Breast epithelium (tissue), 4 donors: ENCODE measurements around the gene SPATA21. TPM values are rescaled to one million over a fixed set of nuclear protein-coding genes. Genes with fewer than 3 reads are reported as not detected.

Experiments used
- DNase-seq, 2 donors: peaks; one replicate each; pipeline ENCODE4 v3.0.0-alpha.2; 2019; ENCODE audit warnings: low spot score in 2 of 2
- H3K27ac ChIP-seq, 2 donors: fragments of 200-600 bp; sonication (generic) in 1 of 2; one replicate each; pipeline ENCODE4 v1.5.1; 2016 to 2019; ENCODE audit warnings: mild to moderate bottlenecking in 1 of 2
- H3K27me3 ChIP-seq, 2 donors: fragments of 200-600 bp; sonication (generic) in 1 of 2; one replicate each; pipeline versions ENCODE4 v1.5.1 to v1.6.0; 2017 to 2019; ENCODE audit warnings: control low read depth in 1 of 2, mild to moderate bottlenecking in 1 of 2
- H3K36me3 ChIP-seq: fragments of 200-600 bp; one replicate; pipeline ENCODE4 v1.5.1; 2019
- H3K4me1 ChIP-seq, 2 donors: fragments of 200-600 bp; sonication (generic); one replicate each; pipeline ENCODE4 v1.5.1; 2016 to 2019; ENCODE audit warnings: control low read depth in 1 of 2
- H3K4me3 ChIP-seq, 3 donors: fragments of 200-600 bp; sonication (generic); 1 replicate in 2 of 3; 2 replicates in 1 of 3; pipeline ENCODE4 v1.5.1; 2016 to 2019; ENCODE audit warnings: mild to moderate bottlenecking in 3 of 3, moderate library complexity in 2 of 3
- H3K9me3 ChIP-seq, 2 donors: fragments of 200-600 bp; sonication (generic) in 1 of 2; one replicate each; pipeline ENCODE4 v1.5.1; 2016 to 2019; ENCODE audit warnings: control low read depth in 1 of 2
- CTCF ChIP-seq, 3 donors: fragments of 450-650 bp; IDR thresholded peaks; one replicate each; pipeline ENCODE4 v1.5.1; 2016 to 2017; ENCODE audit warnings: antibody characterized with exemption in 3 of 3, mild to moderate bottlenecking in 3 of 3, moderate library complexity in 3 of 3
- POLR2A ChIP-seq: fragments of 450-650 bp; IDR thresholded peaks from one replicate; pipeline ENCODE4 v1.6.1; 2016; ENCODE audit warnings: antibody characterized with exemption, mild to moderate bottlenecking, moderate library complexity
- POLR2AphosphoS5 ChIP-seq, 3 donors: sonication (generic); formaldehyde crosslinking; IDR thresholded peaks; one replicate each; pipeline ENCODE4 v1.6.1; 2017; ENCODE audit warnings: antibody characterized with exemption in 3 of 3
- intact Hi-C: fragments of 100-400 bp; cut with DNase I; formaldehyde crosslinking; loops from one replicate; pipeline ENCODE4 v1.15.1; 2023; ENCODE audit warnings: low total_unique reads
- total RNA-seq, 3 donors: library from RNA; depleted of rRNA; stranded (reverse); fragments of >200 nt; gene quantifications; one replicate each; pipeline ENCODE4 v1.1.0, GENCODE V29; 2016

SPATA21 gene
- total RNA-seq, 3 donors from 2014 or later = not detected

- H3K9me3 ChIP-seq = no peaks in the 10 kb centered on the region
- no peak overlapping the region for H3K4me3 ChIP-seq
- H3K4me1 ChIP-seq = no peaks in the 10 kb centered on the region
- peaks cover 9% of the 10 kb centered on the region for H3K36me3 ChIP-seq
- H3K27me3 ChIP-seq = no peaks in the 10 kb centered on the region
- TF ChIP-seq CTCF (IDR thresholded peaks at IDR 0.05) (no peak), POLR2A (no peak)
- no peak overlapping the region for H3K27ac ChIP-seq
- intact Hi-C loops = no loop called here
- DNase-seq = no peak
Observed at GRCh38 chr1:16451841-16452528, 14.8 kb upstream of the SPATA21 start.

GRCh38 chr1:16450863-16451481 lies 13.7 kb upstream of the SPATA21 start:
- TF ChIP-seq CTCF (IDR thresholded peaks at IDR 0.05) (no peak), POLR2A (no peak), POLR2AphosphoS5 (IDR thresholded peaks at IDR 0.05) (no peak)
- intact Hi-C loops = no loop called here

GRCh38 chr1:16449666-16450065 lies 12.4 kb upstream of the SPATA21 start:
- peaks cover 9% of the 10 kb centered on the region for H3K36me3 ChIP-seq
- intact Hi-C loops = no loop called here
- no peaks in the 10 kb centered on the region for H3K27me3 ChIP-seq

More at GRCh38 chr1:16450863-16451481, 13.7 kb upstream of the SPATA21 start:
- Histone ChIP-seq H3K9me3 (no peaks in the 10 kb centered on the region), H3K4me3 (no peak overlapping the region), H3K27ac (no peak overlapping the region), H3K36me3 (peaks cover 9% of the 10 kb centered on the region), H3K4me1 (no peaks in the 10 kb centered on the region), H3K27me3 (no peaks in the 10 kb centered on the region)
- no peak for DNase-seq

GRCh38 chr1:16449065-16449464 lies 11.8 kb upstream of the SPATA21 start:
- TF ChIP-seq POLR2A (no peak), POLR2AphosphoS5 (IDR thresholded peaks at IDR 0.05) (no peak), CTCF (IDR thresholded peaks at IDR 0.05) (no peak)
- intact Hi-C loops = no loop called here
- DNase-seq = no peak
- Histone ChIP-seq H3K4me1 (no peaks in the 10 kb centered on the region), H3K27ac (no peak overlapping the region), H3K36me3 (peaks cover 9% of the 10 kb centered on the region), H3K27me3 (no peaks in the 10 kb centered on the region), H3K4me3 (no peak overlapping the region), H3K9me3 (no peaks in the 10 kb centered on the region)

More at GRCh38 chr1:16449666-16450065, 12.4 kb upstream of the SPATA21 start:
- Histone ChIP-seq H3K4me1 (no peaks in the 10 kb centered on the region), H3K9me3 (no peaks in the 10 kb centered on the region), H3K4me3 (no peak overlapping the region), H3K27ac (no peak overlapping the region)
- no peak for TF ChIP-seq POLR2A
- no peak for TF ChIP-seq CTCF (IDR thresholded peaks at IDR 0.05)
- no peak for DNase-seq

- intact Hi-C loops = no loop called here
- Histone ChIP-seq H3K4me1 (no peaks in the 10 kb centered on the region), H3K27ac (no peak overlapping the region), H3K4me3 (no peak overlapping the region), H3K36me3 (peaks cover 9% of the 10 kb centered on the region), H3K27me3 (no peaks in the 10 kb centered on the region), H3K9me3 (no peaks in the 10 kb centered on the region)
- TF ChIP-seq POLR2A (no peak), CTCF (IDR thresholded peaks at IDR 0.05) (no peak), POLR2AphosphoS5 (IDR thresholded peaks at IDR 0.05) (no peak)
- no peak for DNase-seq
Observed at GRCh38 chr1:16447641-16448040, 10.4 kb upstream of the SPATA21 start.
